MM.1S (cell line): ENCODE data around the gene MLNR.

ENCODE experiments used
- DNase-seq: peaks from one replicate; pipeline ENCODE4 v3.0.0-alpha.2; 2015
- H2AFZ ChIP-seq: fragments of 300-600 bp; sonication (generic); 2 replicates; pipeline ENCODE4 v1.6.0; 2016; ENCODE audit warnings: antibody characterized with exemption, low read length
- H3F3A ChIP-seq: fragments of 300-600 bp; sonication (generic); 2 replicates; pipeline ENCODE4 v1.6.1; 2016; ENCODE audit warnings: mild to moderate bottlenecking, antibody characterized with exemption, low read length, moderate library complexity, mixed read lengths; ENCODE audit not compliant: insufficient read depth
- H3K27ac ChIP-seq: fragments of 300-600 bp; sonication (generic); 2 replicates; pipeline ENCODE4 v1.5.1; 2016; ENCODE audit warnings: mild to moderate bottlenecking, low read length
- H3K27me3 ChIP-seq: fragments of 300-600 bp; sonication (generic); replicated peaks from 2 replicates; pipeline ENCODE4 v1.6.0; 2016; ENCODE audit warnings: low read length; ENCODE audit not compliant: insufficient read depth
- H3K36me3 ChIP-seq: fragments of 300-600 bp; sonication (generic); replicated peaks from 2 replicates; pipeline ENCODE4 v1.6.1; 2016; ENCODE audit warnings: mild to moderate bottlenecking, low read length, mixed read lengths; ENCODE audit not compliant: insufficient read depth
- H3K4me1 ChIP-seq: fragments of 300-600 bp; sonication (generic); 2 replicates; pipeline ENCODE4 v1.6.1; 2016; ENCODE audit warnings: low read length, mixed read lengths
- H3K4me2 ChIP-seq: fragments of 300-600 bp; sonication (generic); 2 replicates; pipeline ENCODE4 v1.6.0; 2016; ENCODE audit warnings: low read depth, low read length
- H3K4me3 ChIP-seq: fragments of 300-600 bp; sonication (generic); 2 replicates; pipeline ENCODE4 v1.5.1; 2016; ENCODE audit warnings: low read length, mixed read lengths
- H3K79me2 ChIP-seq: fragments of 300-600 bp; sonication (generic); 2 replicates; pipeline ENCODE4 v1.6.1; 2016; ENCODE audit warnings: mixed run types, low read length, mixed read lengths
- H3K9ac ChIP-seq: fragments of 300-600 bp; sonication (generic); 2 replicates; pipeline ENCODE4 v1.6.1; 2016; ENCODE audit warnings: low read length, mixed read lengths
- H3K9me2 ChIP-seq: fragments of 300-600 bp; sonication (generic); replicated peaks from 2 replicates; pipeline ENCODE4 v1.6.1; 2016; ENCODE audit warnings: mild to moderate bottlenecking, low read length, mixed read lengths; ENCODE audit not compliant: insufficient read depth
- H3K9me3 ChIP-seq: fragments of 300-600 bp; sonication (generic); replicated peaks from 2 replicates; pipeline ENCODE4 v1.6.1; 2016; ENCODE audit warnings: mild to moderate bottlenecking, low read length, mixed read lengths; ENCODE audit not compliant: insufficient read depth
- H4K20me1 ChIP-seq: fragments of 300-600 bp; sonication (generic); 2 replicates; pipeline ENCODE4 v1.6.1; 2016; ENCODE audit warnings: mild to moderate bottlenecking, low read length, moderate library complexity, mixed read lengths; ENCODE audit not compliant: insufficient read depth
- EZH2 ChIP-seq: fragments of 300-600 bp; sonication (generic); optimal IDR thresholded peaks from 2 replicates; pipeline ENCODE3; 2017; ENCODE audit warnings: low read depth, mild to moderate bottlenecking, antibody characterized with exemption, low read length, mixed read lengths
- EZH2phosphoT487 ChIP-seq: fragments of 300-600 bp; sonication (generic); IDR thresholded peaks from 2 replicates; pipeline ENCODE4 v1.6.1; 2018; ENCODE audit warnings: antibody characterized with exemption, low read length
- TF ChIP-seq, protein P1 (sequence below): fragments of 300-600 bp; sonication (generic); IDR thresholded peaks from 2 replicates; pipeline ENCODE4 v1.5.1; 2016; ENCODE audit warnings: antibody characterized with exemption, low read length, mixed read lengths

Gene MLNR

DNA sequence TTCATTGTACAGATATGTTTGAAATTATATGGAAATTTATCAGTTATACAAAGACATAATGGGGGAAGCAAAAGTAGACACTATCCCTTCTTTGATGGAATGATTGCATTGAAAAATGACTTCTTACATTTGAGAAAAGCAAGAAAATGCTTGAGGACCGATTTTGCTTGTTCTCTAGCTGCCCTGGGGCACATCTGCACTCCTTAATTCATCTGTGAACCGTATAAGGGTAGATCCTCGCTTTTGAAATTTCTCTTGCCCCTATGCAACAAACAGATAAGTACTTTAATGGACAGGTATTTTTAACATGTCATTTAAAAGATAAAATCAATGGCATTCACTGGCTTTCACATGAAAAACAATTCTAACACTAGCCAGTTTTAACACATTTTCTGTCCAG lies 13.5 kb upstream of the MLNR start:
- H3K9me2 ChIP-seq, result no peaks in the 10 kb centered on the region
- no peaks in the 10 kb centered on the region for H3K27me3 ChIP-seq
- no peak for DNase-seq
- no peak for TF ChIP-seq EZH2phosphoT487
- TF ChIP-seq EZH2, result no peak
- TF ChIP-seq, protein P1, sequence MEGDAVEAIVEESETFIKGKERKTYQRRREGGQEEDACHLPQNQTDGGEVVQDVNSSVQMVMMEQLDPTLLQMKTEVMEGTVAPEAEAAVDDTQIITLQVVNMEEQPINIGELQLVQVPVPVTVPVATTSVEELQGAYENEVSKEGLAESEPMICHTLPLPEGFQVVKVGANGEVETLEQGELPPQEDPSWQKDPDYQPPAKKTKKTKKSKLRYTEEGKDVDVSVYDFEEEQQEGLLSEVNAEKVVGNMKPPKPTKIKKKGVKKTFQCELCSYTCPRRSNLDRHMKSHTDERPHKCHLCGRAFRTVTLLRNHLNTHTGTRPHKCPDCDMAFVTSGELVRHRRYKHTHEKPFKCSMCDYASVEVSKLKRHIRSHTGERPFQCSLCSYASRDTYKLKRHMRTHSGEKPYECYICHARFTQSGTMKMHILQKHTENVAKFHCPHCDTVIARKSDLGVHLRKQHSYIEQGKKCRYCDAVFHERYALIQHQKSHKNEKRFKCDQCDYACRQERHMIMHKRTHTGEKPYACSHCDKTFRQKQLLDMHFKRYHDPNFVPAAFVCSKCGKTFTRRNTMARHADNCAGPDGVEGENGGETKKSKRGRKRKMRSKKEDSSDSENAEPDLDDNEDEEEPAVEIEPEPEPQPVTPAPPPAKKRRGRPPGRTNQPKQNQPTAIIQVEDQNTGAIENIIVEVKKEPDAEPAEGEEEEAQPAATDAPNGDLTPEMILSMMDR, result no peak
- H3K4me3 ChIP-seq, result no peak overlapping the region
- H2AFZ ChIP-seq, result no peak overlapping the region
- no peak overlapping the region for H3K9ac ChIP-seq
- H3K4me2 ChIP-seq, result no peak overlapping the region
- H4K20me1 ChIP-seq, result no peaks in the 10 kb centered on the region
- no peaks in the 10 kb centered on the region for H3K36me3 ChIP-seq
- no peak overlapping the region for H3K27ac ChIP-seq
- no peaks in the 10 kb centered on the region for H3K9me3 ChIP-seq
- no peaks in the 10 kb centered on the region for H3K79me2 ChIP-seq
- H3K4me1 ChIP-seq, result no peaks in the 10 kb centered on the region
- H3F3A ChIP-seq, result no peaks in the 10 kb centered on the region

DNA sequence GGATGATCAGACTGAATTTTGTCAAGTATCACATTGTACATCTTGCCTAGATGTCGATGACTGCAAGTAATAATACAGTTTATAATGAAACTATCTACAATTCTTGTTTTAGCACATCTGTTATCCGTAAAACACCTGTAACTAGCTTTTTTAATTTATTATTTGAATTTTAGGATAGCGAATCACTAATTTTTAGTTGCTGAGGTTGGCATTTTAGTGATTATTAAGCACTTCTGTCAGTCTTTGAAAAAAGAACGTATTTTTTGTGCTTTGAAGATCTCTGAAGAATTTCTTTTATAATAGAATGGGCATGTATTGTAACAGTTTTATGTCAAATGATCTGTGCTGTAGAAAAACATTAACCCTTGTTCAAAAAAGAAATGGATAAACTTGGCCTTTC lies 11.5 kb upstream of the MLNR start:
- no peak overlapping the region for H3K9ac ChIP-seq
- DNase-seq, result no peak
- H3K9me2 ChIP-seq, result no peaks in the 10 kb centered on the region
- H3K79me2 ChIP-seq, result no peaks in the 10 kb centered on the region
- no peak overlapping the region for H3K4me2 ChIP-seq
- H3K27ac ChIP-seq, result no peak overlapping the region
- no peaks in the 10 kb centered on the region for H3K27me3 ChIP-seq
- H3K36me3 ChIP-seq, result no peaks in the 10 kb centered on the region
- TF ChIP-seq EZH2phosphoT487 (no peak), EZH2 (no peak)
- TF ChIP-seq, protein P1, result no peak
- no peaks in the 10 kb centered on the region for H3F3A ChIP-seq
- H4K20me1 ChIP-seq, result no peaks in the 10 kb centered on the region
- no peak overlapping the region for H2AFZ ChIP-seq
- no peaks in the 10 kb centered on the region for H3K9me3 ChIP-seq
- no peaks in the 10 kb centered on the region for H3K4me1 ChIP-seq
- H3K4me3 ChIP-seq, result no peak overlapping the region

DNA sequence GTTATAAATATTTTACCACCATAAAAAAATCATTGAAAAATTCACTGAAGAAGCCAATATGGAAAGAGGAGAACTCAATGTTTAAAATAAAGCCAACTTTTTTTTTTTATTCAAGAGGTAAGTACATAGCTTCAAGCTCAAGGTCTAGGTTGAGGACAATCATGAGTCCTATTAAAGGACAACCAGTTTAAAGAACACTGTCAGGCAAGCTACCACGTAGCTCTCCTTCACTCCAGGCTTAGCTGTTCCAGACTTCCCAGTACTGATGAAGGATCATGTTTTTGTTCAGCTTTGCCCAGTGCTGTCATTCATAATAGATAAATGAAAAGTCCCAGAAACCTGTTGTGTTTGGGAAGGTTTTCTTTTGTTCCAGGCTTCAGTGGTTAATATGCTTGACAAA lies 10.0 kb upstream of the MLNR start:
- no peak overlapping the region for H3K9ac ChIP-seq
- H3K4me3 ChIP-seq, result no peak overlapping the region
- no peaks in the 10 kb centered on the region for H3K9me2 ChIP-seq
- H3F3A ChIP-seq, result no peaks in the 10 kb centered on the region
- no peaks in the 10 kb centered on the region for H3K4me1 ChIP-seq
- no peaks in the 10 kb centered on the region for H3K9me3 ChIP-seq
- H3K27ac ChIP-seq, result no peak overlapping the region
- no peaks in the 10 kb centered on the region for H4K20me1 ChIP-seq
- DNase-seq, result no peak
- no peak overlapping the region for H3K4me2 ChIP-seq
- no peaks in the 10 kb centered on the region for H3K27me3 ChIP-seq
- no peak overlapping the region for H2AFZ ChIP-seq
- no peak for TF ChIP-seq EZH2
- TF ChIP-seq EZH2phosphoT487, result no peak
- TF ChIP-seq, protein P1, result no peak
- no peaks in the 10 kb centered on the region for H3K36me3 ChIP-seq
- H3K79me2 ChIP-seq, result no peaks in the 10 kb centered on the region
